ENCODE data around the gene FOXO6.

The FOXO6 gene

DNA sequence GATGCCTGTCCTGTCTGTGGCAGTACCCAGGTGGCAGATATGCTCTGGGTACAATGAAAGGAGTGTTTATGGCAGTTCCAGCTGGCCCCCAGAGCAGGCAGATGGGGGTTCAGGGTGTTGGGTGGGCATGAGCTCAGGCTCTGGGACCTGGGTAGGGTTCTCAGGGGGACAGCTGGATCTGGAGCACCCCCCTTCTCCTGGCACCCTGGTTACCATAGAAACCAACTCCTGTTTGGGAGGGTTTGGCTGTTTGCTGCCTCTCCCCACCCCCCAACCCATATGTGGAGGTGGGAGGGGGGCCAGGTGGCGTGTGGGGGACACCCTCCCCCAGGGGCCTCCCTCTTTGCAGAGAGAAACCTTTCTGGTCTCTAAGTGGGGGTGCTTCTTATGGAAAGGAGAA, 7.1 kb downstream of the FOXO6 start:
- DNase-seq: no peak

GRCh38 chr1:41368801-41369200, 7.6 kb downstream of the FOXO6 start:
- DNase-seq: no peak

- DNase-seq: no peak
Measured at GRCh38 chr1:41369531-41369930, 8.3 kb downstream of the FOXO6 start.

DNA sequence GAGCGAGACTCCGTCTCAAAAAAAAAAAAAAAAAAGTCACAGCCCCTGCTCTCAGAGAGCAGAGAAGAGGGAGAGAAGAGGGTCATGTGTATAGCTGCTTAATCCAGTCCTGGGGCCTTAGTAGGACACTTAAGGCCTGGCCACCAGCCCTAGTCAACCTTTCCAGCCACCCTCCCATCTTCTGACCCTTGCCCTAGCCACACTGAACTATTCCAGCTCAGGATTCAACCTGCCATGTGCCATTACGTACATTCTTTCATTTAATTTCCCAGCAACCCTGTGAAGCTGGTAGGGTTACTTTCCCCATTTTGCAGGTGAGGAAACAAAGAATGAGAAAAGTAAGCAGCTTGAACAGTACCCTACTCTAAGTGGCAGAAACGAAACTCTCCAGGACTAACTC, 9.0 kb downstream of the FOXO6 start:
- no peak for DNase-seq

DNA sequence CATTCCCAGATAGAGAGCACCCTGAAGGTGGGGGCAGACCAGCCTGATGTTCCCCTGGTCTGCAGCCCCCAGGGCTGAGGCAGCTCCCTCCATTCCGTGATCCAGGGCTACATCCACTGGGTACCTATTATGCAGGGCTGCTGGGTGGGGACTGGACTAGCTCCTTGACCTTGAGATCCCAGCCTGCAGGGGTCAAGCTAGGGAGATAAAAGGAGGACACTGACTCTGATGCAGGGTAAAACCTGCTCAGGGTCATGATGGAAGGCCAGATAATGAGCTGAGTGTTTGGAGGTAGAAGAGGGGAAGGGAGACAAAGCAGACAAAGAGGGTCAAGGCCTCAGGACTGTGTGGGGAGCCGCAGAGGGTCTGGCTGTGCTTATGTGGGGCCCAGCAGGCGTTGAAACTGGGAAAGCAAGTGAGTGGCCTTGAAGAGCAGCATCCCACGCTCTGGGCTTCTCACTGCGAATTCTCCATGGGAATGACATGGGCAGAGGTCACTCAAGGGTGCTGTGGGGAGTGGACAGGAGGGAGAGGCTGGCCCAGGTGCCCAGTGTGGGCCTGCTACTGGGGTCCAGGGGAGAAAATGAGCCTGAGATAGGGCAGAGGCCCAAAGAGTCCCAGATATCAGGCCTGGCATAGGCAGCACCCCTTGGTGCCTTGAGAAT, 9.7 kb downstream of the FOXO6 start:
- no peak for DNase-seq

GRCh38 chr1:41371630-41372599, 10.7 kb downstream of the FOXO6 start:
- no peak for DNase-seq

GRCh38 chr1:41372600-41372993, 11.4 kb downstream of the FOXO6 start:
- no peak for DNase-seq

- DNase-seq: no peak
Measured at GRCh38 chr1:41373373-41373772, 12.1 kb downstream of the FOXO6 start.

DNA sequence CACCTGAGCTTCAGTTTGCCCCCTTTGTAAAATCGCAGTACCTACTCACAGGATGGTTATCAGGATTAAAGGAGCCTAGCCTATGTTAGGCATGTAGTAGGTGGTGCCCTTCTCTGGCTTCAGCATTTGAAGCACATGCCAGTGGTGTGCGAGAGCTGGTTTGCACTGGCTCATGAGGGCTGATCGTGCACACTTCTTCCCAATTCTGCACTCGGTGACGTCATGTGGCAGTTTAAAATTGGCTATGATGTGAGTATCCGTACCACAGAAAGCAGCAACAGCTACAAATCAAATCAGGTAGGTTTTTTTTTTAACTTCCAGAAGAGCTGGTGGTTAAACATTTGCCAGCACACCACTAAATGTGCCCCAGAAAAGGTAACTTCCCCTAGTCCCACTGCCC, 13.5 kb downstream of the FOXO6 start:
- no peak for DNase-seq

GRCh38 chr1:41377397-41377796, 16.2 kb downstream of the FOXO6 start:
- no peak for DNase-seq

DNA sequence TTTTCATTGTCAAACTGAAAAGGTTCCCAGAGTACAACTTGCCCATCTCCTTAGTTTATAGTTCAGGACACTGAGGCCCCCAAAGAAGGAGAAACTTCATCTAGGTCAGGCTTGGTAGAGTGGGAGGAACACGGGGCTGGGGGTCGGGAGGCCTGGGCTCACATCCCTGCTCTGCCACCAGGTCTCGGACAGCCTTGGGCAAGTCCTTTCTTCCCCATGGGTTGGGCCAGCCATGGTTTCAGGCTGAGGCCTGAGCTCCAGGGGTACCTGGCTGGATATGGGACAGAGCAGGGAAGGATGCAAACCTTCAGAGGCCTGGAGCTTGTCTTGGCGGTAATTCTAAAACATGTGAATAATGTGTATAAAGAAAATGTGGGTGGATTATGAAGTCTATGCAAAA, 17.0 kb downstream of the FOXO6 start:
- no peak for DNase-seq

DNA sequence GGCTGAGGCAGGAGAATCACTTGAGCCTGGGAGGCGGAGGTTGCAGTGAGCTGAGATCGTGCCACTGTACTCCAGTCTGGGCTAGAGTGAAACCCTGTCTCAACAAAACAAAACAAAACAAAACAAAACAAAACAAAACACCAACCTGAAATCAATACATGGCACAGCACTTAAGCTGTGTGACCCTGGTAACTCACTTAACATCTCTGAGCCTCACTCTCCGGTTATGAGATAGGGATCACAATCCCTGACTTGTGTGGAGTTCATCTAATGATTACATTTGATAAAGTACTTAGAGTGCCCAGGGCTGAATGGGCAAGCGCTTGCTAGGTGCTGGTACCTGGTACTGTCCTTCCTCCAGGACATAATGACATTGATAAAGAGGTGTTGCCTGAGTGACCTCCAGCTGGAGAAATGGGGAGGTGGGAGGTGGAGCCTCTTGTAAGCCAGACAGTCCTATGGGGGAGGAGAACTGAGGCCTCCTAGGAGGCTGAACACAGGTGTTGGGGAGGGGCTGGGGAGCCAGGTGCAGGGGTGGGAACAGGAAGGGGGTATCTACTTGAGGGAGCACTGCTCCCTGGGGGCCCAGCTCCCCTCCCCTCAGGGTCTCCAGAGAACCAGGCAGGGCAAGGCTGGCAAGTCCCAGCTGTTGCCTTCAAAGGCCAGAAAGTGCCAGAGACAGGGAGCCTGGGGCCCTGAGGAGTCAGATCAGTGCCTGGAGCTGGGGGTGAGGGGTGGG, 17.9 kb downstream of the FOXO6 start:
- DNase-seq: no peak

- DNase-seq: no peak
Measured at GRCh38 chr1:41379738-41380130, 18.5 kb downstream of the FOXO6 start.

DNA sequence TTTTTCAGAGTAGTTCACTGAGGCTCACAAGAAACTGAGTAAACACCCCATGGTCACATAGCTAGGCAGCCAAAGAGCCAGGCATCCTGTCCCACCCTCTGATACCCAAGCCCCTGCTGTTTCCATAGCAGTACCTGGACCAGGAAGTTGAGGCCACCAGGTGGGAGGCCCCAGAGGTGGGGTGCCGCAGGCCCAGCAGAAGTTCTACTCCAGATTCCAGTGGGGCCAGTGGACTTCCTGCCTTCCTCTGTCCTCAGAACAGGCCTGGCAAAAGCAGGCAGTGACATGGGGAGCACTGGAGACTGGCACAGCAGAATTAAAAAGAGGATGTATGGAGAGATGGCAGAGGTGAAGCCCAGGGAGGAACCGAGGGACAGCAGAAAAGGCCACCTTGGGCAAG, 19.0 kb downstream of the FOXO6 start:
- no peak for DNase-seq

- no peak for DNase-seq
Measured at GRCh38 chr1:41380979-41381691, 19.9 kb downstream of the FOXO6 start.

- peak; percentile 35 for DNase-seq
Measured at GRCh38 chr1:41381692-41382479, 20.7 kb downstream of the FOXO6 start.

DNA sequence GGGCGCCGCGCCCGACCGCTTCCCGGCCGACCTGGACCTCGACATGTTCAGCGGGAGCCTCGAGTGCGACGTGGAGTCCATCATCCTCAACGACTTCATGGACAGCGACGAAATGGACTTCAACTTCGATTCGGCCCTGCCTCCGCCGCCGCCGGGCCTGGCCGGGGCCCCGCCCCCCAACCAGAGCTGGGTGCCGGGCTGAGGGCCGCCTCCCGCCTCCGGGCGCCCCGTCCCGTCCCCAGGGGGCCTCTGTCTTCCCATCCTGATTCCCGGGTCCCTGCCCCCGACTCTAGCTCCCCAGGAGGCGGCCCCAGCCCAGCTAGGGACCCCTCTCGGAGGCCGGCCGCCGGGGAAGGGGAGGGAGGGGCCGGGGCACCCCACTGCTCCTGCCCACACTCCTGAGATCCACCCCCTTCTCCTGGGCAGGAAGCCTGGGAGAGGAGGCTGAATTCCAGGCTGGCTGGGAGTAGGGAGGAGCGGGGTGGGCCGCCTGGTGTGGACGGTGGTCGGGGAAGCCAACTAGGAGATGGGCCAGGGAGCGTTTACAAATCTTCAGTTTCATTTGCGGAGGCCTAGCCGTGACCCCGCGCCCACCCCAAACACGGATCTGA, 21.4 kb downstream of the FOXO6 start:
- no peak for DNase-seq

- DNase-seq: peak; percentile 36
Measured at GRCh38 chr1:41383094-41383852, 22.0 kb downstream of the FOXO6 start.

GRCh38 chr1:41384579-41384978, 23.3 kb downstream of the FOXO6 start:
- DNase-seq: no peak

DNA sequence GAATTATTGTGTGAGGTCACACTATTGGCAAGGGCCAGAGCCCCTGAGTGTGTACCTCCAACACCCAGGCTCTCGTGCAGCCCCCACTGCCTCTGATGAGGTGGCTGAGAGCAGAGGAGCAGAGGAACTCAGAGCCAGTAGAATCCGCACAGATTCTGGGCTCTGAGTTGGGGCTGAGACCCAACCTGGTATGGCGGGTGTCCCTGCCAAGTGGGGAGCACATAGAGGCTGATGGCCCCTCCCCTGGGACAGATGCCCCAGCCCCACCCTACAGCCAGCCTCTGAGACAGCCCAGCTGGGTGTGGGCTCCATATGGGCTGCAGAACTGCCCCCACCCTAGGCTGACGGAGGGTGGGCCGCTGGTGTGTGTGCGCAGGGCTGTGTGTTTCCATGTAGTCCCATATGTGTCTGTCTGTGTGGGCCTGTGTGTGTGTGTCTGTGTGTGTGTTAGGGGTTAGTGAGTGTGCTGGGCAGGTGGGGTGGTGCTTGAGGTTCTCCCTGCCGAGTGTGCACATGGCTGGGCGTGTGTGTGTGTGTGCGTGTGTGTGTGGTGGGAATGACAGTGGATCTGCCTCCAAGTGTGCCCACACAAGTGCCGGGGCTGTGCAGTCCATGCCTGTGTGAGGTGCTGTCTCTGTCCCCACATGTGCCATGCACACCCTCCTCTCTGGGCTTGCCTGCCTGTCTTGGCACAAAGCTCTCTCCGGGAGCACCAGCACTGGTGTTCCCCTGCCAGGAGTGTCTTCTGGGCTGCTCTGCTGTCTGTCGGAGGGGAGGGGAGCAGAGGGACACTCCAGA, 24.4 kb downstream of the FOXO6 start:
- no peak for DNase-seq

Data from activated T-cell treated with anti-CD3 and anti-CD28 coated beads for 4 hours (primary cell).